ENCODE measurements around the gene AARS2.

AARS2 gene

GRCh38 chr6:44256775-44257024 is 56.4 kb downstream of the AARS2 start:
- Histone ChIP-seq H3K36me3 (ENCODE audit: control insufficient read depth, low read depth, low read length) (peaks cover 67% of the 10 kb centered on the region), H3K27me3 (ENCODE audit: control insufficient read depth, insufficient read depth, low read length) (no peaks in the 10 kb centered on the region), H3K27ac (ENCODE audit: low read length) (peak overlapping the region; percentile 61), H3K9ac (ENCODE audit: low read length) (peak overlapping the region; percentile 89), H3K4me1 (ENCODE audit: control insufficient read depth, low read depth, low read length) (peaks cover 7% of the 10 kb centered on the region), H3K9me3 (ENCODE audit: control insufficient read depth, low read depth, low read length) (no peaks in the 10 kb centered on the region), H3K4me3 (ENCODE audit: low read length) (peak overlapping the region; percentile 93)

- H3K9me3 ChIP-seq (ENCODE audit: control insufficient read depth, low read depth, low read length) = no peaks in the 10 kb centered on the region
- peak overlapping the region; percentile 93 for H3K4me3 ChIP-seq (ENCODE audit: low read length)
- peaks cover 7% of the 10 kb centered on the region for H3K4me1 ChIP-seq (ENCODE audit: control insufficient read depth, low read depth, low read length)
- peak overlapping the region; percentile 89 for H3K9ac ChIP-seq (ENCODE audit: low read length)
- H3K27me3 ChIP-seq (ENCODE audit: control insufficient read depth, insufficient read depth, low read length) = no peaks in the 10 kb centered on the region
- peaks cover 70% of the 10 kb centered on the region for H3K36me3 ChIP-seq (ENCODE audit: control insufficient read depth, low read depth, low read length)
- H3K27ac ChIP-seq (ENCODE audit: low read length) = peak overlapping the region; percentile 61
These were observed 57.0 kb downstream of the AARS2 start for GRCh38 chr6:44255871-44256774.

GRCh38 chr6:44255105-44255808 is 57.9 kb downstream of the AARS2 start:
- H3K27me3 ChIP-seq (ENCODE audit: control insufficient read depth, insufficient read depth, low read length) = no peaks in the 10 kb centered on the region
- no peak overlapping the region for H3K27ac ChIP-seq (ENCODE audit: low read length)
- peak overlapping the region; percentile 93 for H3K4me3 ChIP-seq (ENCODE audit: low read length)
- H3K36me3 ChIP-seq (ENCODE audit: control insufficient read depth, low read depth, low read length) = peaks cover 75% of the 10 kb centered on the region
- peak overlapping the region; percentile 89 for H3K9ac ChIP-seq (ENCODE audit: low read length)
- peaks cover 7% of the 10 kb centered on the region for H3K4me1 ChIP-seq (ENCODE audit: control insufficient read depth, low read depth, low read length)
- H3K9me3 ChIP-seq (ENCODE audit: control insufficient read depth, low read depth, low read length) = no peaks in the 10 kb centered on the region

GRCh38 chr6:44254191-44255104 is 58.7 kb downstream of the AARS2 start:
- Histone ChIP-seq H3K36me3 (ENCODE audit: control insufficient read depth, low read depth, low read length) (peaks cover 75% of the 10 kb centered on the region), H3K9ac (ENCODE audit: low read length) (no peak overlapping the region), H3K27ac (ENCODE audit: low read length) (no peak overlapping the region), H3K4me3 (ENCODE audit: low read length) (no peak overlapping the region), H3K4me1 (ENCODE audit: control insufficient read depth, low read depth, low read length) (peaks cover 7% of the 10 kb centered on the region), H3K27me3 (ENCODE audit: control insufficient read depth, insufficient read depth, low read length) (no peaks in the 10 kb centered on the region), H3K9me3 (ENCODE audit: control insufficient read depth, low read depth, low read length) (no peaks in the 10 kb centered on the region)

GRCh38 chr6:44253307-44254101 is 59.6 kb downstream of the AARS2 start:
- Histone ChIP-seq H3K9ac (ENCODE audit: low read length) (no peak overlapping the region), H3K9me3 (ENCODE audit: control insufficient read depth, low read depth, low read length) (no peaks in the 10 kb centered on the region), H3K4me1 (ENCODE audit: control insufficient read depth, low read depth, low read length) (peaks cover 16% of the 10 kb centered on the region), H3K4me3 (ENCODE audit: low read length) (no peak overlapping the region), H3K36me3 (ENCODE audit: control insufficient read depth, low read depth, low read length) (peaks cover 77% of the 10 kb centered on the region), H3K27ac (ENCODE audit: low read length) (no peak overlapping the region), H3K27me3 (ENCODE audit: control insufficient read depth, insufficient read depth, low read length) (no peaks in the 10 kb centered on the region)

GRCh38 chr6:44251576-44252524 is 61.3 kb downstream of the AARS2 start:
- peaks cover 17% of the 10 kb centered on the region for H3K4me1 ChIP-seq (ENCODE audit: control insufficient read depth, low read depth, low read length)
- H3K27me3 ChIP-seq (ENCODE audit: control insufficient read depth, insufficient read depth, low read length) = no peaks in the 10 kb centered on the region
- H3K9ac ChIP-seq (ENCODE audit: low read length) = no peak overlapping the region
- H3K4me3 ChIP-seq (ENCODE audit: low read length) = no peak overlapping the region
- H3K36me3 ChIP-seq (ENCODE audit: control insufficient read depth, low read depth, low read length) = peaks cover 79% of the 10 kb centered on the region
- H3K9me3 ChIP-seq (ENCODE audit: control insufficient read depth, low read depth, low read length) = no peaks in the 10 kb centered on the region
- H3K27ac ChIP-seq (ENCODE audit: low read length) = no peak overlapping the region

- Histone ChIP-seq H3K4me1 (ENCODE audit: control insufficient read depth, low read depth, low read length) (peaks cover 13% of the 10 kb centered on the region), H3K4me3 (ENCODE audit: low read length) (no peak overlapping the region), H3K36me3 (ENCODE audit: control insufficient read depth, low read depth, low read length) (peaks cover 78% of the 10 kb centered on the region), H3K27ac (ENCODE audit: low read length) (no peak overlapping the region), H3K27me3 (ENCODE audit: control insufficient read depth, insufficient read depth, low read length) (no peaks in the 10 kb centered on the region), H3K9ac (ENCODE audit: low read length) (no peak overlapping the region), H3K9me3 (ENCODE audit: control insufficient read depth, low read depth, low read length) (no peaks in the 10 kb centered on the region)
These were observed 62.4 kb downstream of the AARS2 start for GRCh38 chr6:44250718-44251123.

- H3K27ac ChIP-seq (ENCODE audit: low read length) = no peak overlapping the region
- no peaks in the 10 kb centered on the region for H3K9me3 ChIP-seq (ENCODE audit: control insufficient read depth, low read depth, low read length)
- peaks cover 3% of the 10 kb centered on the region for H3K27me3 ChIP-seq (ENCODE audit: control insufficient read depth, insufficient read depth, low read length)
- H3K4me1 ChIP-seq (ENCODE audit: control insufficient read depth, low read depth, low read length) = peaks cover 15% of the 10 kb centered on the region
- H3K36me3 ChIP-seq (ENCODE audit: control insufficient read depth, low read depth, low read length) = peaks cover 73% of the 10 kb centered on the region
- no peak overlapping the region for H3K4me3 ChIP-seq (ENCODE audit: low read length)
- H3K9ac ChIP-seq (ENCODE audit: low read length) = no peak overlapping the region
These were observed 63.0 kb downstream of the AARS2 start for GRCh38 chr6:44250067-44250717.

Data from iPS-18a (cell line).